PC-3 (cell line): ENCODE data around the gene TMTC2.

Source experiments
- CTCF ChIP-seq: fragments of 300-600 bp; sonication (generic); conservative IDR thresholded peaks from 2 replicates; pipeline ENCODE4 v1.5.1; 2017; ENCODE audit warnings: antibody characterized with exemption, low read depth, mild to moderate bottlenecking, low read length
- EZH2 ChIP-seq: fragments of 300-600 bp; sonication (generic); IDR thresholded peaks from one replicate; pipeline ENCODE4 v1.6.1; 2017; ENCODE audit warnings: antibody characterized with exemption, mild to moderate bottlenecking, low read length; ENCODE audit not compliant: unreplicated experiment

- TF ChIP-seq CTCF = no peak
- TF ChIP-seq EZH2 = no peak
Observed at GRCh38 chr12:83092129-83092528, 405.4 kb downstream of the TMTC2 start.
